HUES6 (cell line): Measurements from ENCODE around the gene EPX.

ENCODE experiments used
- H3K27ac ChIP-seq: 2 replicates; pipeline ENCODE4 v1.7.0; 2013; ENCODE audit warnings: low read depth, mild to moderate bottlenecking, low read length, inconsistent platforms
- H3K27me3 ChIP-seq: 2 replicates; pipeline ENCODE4 v1.6.1; 2013; ENCODE audit warnings: low read length; ENCODE audit not compliant: control insufficient read depth, insufficient read depth
- H3K36me3 ChIP-seq: 2 replicates; pipeline ENCODE4 v1.6.1; 2013; ENCODE audit warnings: low read length; ENCODE audit not compliant: control insufficient read depth, insufficient read depth
- H3K4me1 ChIP-seq: 2 replicates; pipeline ENCODE4 v1.6.1; 2013; ENCODE audit warnings: low read length; ENCODE audit not compliant: control insufficient read depth, insufficient read depth
- H3K4me3 ChIP-seq: 2 replicates; pipeline ENCODE4 v1.5.1; 2013; ENCODE audit warnings: low read depth, low read length
- H3K9ac ChIP-seq: one replicate; pipeline ENCODE4 v1.6.1; 2013; ENCODE audit warnings: mild to moderate bottlenecking, low read length
- H3K9me3 ChIP-seq: 2 replicates; pipeline ENCODE4 v1.6.1; 2013; ENCODE audit warnings: low read depth, low read length; ENCODE audit not compliant: control insufficient read depth, insufficient read depth

EPX gene

DNA sequence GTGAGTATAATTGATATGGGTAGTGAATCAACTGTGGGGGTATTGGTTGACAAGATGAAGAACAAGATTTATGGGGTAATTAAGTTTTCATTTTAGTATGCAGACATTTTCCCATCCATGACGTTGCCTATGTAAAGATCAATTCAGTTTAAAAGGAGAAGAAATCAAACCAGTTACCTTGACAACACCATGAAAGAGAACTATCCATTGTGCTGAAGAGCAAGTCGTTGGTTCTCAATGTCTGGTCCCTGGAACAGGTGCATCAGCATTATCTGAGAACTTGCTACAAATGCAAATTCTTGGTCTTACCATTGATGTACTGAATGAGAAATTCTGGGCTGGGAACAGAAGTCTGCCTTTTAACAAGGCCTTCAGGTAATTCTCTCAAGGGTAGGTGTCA lies 26.5 kb upstream of the EPX start:
- Histone ChIP-seq H3K36me3 (no peaks in the 10 kb centered on the region), H3K27me3 (peaks cover 78% of the 10 kb centered on the region)

DNA sequence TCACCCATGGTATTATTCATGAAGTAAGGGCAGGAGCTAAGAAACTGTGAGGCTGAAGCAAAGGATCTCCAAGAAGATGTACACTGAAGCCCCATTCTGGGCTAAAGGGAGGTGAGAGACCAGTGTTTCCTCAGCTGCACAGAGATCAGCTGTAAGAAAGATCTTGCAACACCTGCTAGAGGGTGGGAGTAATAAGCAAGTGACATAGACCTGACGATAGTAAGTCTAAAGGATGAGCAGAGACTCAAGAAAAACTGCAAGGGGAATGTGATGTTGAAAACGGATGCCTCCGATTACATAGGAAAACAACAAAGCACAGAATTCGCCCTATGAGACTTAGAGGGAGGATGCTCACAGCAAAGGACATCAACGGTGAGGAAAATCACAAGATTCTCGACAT lies 25.8 kb upstream of the EPX start, which contains the start of gene OR4D2:
Gene OR4D2 (plus strand): TSS at position 301 of the 400 bp plus-strand sequence. CDS start 2,674 bp downstream, outside the sequence.
- no peak within 1 kb of the TSS for H3K9ac ChIP-seq
- no peaks in the 10 kb centered on the region for H3K4me1 ChIP-seq
- no peak within 1 kb of the TSS for H3K4me3 ChIP-seq
- no peak within 1 kb of the TSS for H3K27ac ChIP-seq
- peaks cover 71% of the 10 kb centered on the region for H3K27me3 ChIP-seq
- H3K9me3 ChIP-seq: no peaks in the 10 kb centered on the region
- H3K36me3 ChIP-seq: no peaks in the 10 kb centered on the region

More for the DNA sequence above, 26.5 kb upstream of the EPX start:
- Histone ChIP-seq H3K4me1 (no peaks in the 10 kb centered on the region), H3K4me3 (no peak overlapping the region), H3K27ac (no peak overlapping the region), H3K9me3 (no peaks in the 10 kb centered on the region), H3K9ac (no peak overlapping the region)

DNA sequence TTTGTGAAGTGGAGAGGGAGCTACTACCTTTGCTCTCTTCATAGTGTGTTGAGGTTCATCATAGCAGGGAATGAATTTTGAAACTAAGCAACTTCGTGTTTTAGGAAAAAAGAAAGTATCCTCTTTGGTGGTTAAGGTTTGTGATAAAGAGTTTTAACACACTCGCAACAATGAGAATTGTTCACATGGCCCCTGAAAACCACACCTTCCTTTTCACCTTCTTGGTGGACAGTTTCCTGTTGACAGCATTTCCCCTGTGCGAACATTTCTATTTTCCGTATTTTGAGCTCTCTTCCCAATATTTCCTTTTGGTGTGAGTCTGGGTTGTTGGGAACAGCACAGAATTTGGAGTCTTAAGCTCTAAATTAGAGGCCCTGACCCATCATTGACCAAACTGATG lies 21.9 kb upstream of the EPX start:
- no peaks in the 10 kb centered on the region for H3K9me3 ChIP-seq
- H3K36me3 ChIP-seq: no peaks in the 10 kb centered on the region
- peaks cover 47% of the 10 kb centered on the region; the same call in 1 of the 2 replicates for H3K27me3 ChIP-seq
- H3K27ac ChIP-seq: no peak overlapping the region
- no peaks in the 10 kb centered on the region for H3K4me1 ChIP-seq
- H3K4me3 ChIP-seq: no peak overlapping the region
- no peak overlapping the region for H3K9ac ChIP-seq

DNA sequence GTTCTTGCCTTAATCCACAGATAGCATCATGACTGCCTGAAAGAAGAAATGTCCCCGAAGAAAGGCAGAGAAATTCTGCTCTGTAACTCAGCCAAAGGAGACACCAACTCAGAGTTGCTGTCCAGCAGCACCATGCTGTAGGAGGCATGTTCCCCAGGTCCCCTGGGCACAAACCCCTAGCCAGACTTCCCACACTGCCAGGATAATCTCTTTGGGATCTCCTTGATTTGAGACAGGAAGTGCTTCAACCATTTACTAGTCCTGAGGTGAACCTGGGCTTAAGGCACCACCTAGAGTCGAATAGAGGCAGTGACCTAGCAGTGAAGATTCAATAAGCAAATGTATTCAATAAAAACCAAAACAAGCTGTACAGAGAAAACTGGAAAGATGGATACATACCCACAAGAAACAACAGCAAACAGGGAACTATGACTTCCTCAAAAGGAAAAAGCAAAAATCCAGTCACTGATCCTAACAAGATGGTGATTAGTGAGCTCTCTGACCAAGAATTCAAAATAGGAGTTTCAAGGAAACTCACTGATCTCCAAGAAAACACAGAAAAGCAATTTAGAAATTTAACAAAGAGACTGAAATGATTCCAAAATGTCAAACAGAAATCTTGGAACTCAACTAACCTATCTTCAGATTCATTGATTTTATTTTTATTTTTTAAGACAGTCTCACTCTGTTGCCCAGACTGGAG lies 20.0 kb upstream of the EPX start:
- Histone ChIP-seq H3K4me1 (no peaks in the 10 kb centered on the region), H3K27me3 (peaks cover 36% of the 10 kb centered on the region; the same call in 1 of the 2 replicates), H3K36me3 (no peaks in the 10 kb centered on the region), H3K9ac (no peak overlapping the region), H3K27ac (no peak overlapping the region), H3K9me3 (no peaks in the 10 kb centered on the region), H3K4me3 (no peak overlapping the region)

DNA sequence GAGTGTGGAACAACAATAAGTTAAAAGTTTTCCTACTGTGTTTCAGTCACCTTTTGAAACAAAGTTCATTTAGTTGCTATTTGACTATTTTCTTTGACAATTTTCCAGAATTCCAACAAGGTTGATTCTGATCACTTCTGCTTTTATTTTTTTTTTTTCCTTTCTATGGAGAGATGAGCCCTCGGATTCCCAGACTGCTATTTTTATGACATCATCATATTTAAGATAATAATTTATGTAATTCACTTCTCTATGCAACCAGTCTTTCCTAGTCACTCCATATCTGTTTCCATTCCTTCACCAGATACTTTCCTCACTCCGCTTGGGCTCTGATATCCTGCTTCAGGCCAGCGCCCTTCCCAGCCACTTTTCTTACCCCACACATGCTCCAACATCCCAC lies 17.7 kb upstream of the EPX start:
- no peak overlapping the region for H3K27ac ChIP-seq
- H3K4me1 ChIP-seq: no peaks in the 10 kb centered on the region
- no peak overlapping the region for H3K4me3 ChIP-seq
- no peaks in the 10 kb centered on the region for H3K9me3 ChIP-seq
- peaks cover 20% of the 10 kb centered on the region; the same call in 1 of the 2 replicates for H3K27me3 ChIP-seq
- H3K9ac ChIP-seq: no peak overlapping the region
- H3K36me3 ChIP-seq: no peaks in the 10 kb centered on the region

DNA sequence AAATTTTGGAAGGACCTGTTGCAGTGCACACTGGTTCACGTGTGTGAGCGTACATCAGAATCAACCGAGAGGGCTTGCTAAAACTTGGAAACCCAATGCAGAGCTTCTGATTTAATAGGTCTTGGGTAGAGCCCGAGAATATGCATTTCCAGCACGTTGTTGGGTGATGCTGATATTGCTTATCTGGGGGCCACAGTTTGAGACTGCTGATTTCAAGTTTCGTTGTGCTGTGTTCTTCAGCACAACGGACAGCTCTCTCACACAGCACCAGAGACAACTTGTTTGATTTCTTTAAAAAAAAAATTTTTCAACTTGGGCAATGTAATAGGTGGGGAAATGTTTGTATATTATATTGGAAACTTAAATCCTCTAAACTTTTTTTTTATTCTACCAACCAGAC lies 16.3 kb upstream of the EPX start:
- no peak overlapping the region for H3K27ac ChIP-seq
- H3K4me3 ChIP-seq: no peak overlapping the region
- no peaks in the 10 kb centered on the region for H3K4me1 ChIP-seq
- H3K9ac ChIP-seq: no peak overlapping the region
- no peaks in the 10 kb centered on the region for H3K9me3 ChIP-seq
- peaks cover 14% of the 10 kb centered on the region; the same call in 1 of the 2 replicates for H3K27me3 ChIP-seq
- no peaks in the 10 kb centered on the region for H3K36me3 ChIP-seq

DNA sequence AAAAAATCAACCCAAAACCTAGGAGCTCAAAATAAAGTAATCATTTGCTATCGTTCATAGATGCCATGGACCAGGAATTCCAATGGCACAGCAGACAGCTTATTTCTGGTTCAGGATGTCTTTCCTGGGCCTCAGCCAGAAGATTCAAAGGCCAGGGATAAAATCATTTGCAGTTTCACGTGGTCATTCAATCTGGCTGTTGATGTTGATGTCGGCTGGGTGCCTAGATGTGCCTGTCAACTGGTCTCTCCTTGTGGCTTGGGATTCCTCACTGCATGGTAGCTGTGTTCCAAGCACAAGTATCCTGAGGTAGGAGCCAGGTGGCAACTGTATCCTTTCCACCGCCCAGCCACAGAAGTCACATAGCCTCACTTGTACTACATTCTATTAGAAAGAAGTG lies 10.7 kb upstream of the EPX start:
- Histone ChIP-seq H3K4me1 (no peaks in the 10 kb centered on the region; the same call in 1 of the 2 replicates), H3K27ac (no peak overlapping the region), H3K9me3 (no peaks in the 10 kb centered on the region), H3K36me3 (no peaks in the 10 kb centered on the region), H3K9ac (no peak overlapping the region), H3K4me3 (no peak overlapping the region), H3K27me3 (peaks cover 8% of the 10 kb centered on the region; the same call in 1 of the 2 replicates)

DNA sequence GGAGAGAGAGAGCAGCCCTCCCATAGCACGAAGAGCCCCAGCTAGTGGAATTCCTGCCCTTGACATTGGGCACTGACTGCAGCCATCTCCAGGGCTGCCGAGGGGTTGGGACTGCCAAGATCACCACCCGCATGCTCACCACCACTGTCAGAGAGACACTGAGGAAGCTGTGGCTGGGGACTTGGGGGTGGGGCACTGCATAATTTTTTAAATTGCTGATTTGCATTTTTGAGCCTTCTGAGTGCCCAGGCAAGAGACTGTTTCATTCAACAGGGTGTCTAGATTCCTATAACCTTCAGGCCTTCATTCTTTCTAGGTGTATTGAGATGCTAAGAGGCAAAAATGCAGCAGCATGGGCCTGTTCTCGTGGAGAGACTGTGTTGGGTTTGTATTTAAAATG lies 9.0 kb upstream of the EPX start:
- Histone ChIP-seq H3K27me3 (peaks cover 16% of the 10 kb centered on the region; the same call in 1 of the 2 replicates), H3K4me1 (no peaks in the 10 kb centered on the region; the same call in 1 of the 2 replicates), H3K9me3 (no peaks in the 10 kb centered on the region), H3K9ac (no peak overlapping the region), H3K4me3 (no peak overlapping the region), H3K36me3 (no peaks in the 10 kb centered on the region), H3K27ac (no peak overlapping the region)

DNA sequence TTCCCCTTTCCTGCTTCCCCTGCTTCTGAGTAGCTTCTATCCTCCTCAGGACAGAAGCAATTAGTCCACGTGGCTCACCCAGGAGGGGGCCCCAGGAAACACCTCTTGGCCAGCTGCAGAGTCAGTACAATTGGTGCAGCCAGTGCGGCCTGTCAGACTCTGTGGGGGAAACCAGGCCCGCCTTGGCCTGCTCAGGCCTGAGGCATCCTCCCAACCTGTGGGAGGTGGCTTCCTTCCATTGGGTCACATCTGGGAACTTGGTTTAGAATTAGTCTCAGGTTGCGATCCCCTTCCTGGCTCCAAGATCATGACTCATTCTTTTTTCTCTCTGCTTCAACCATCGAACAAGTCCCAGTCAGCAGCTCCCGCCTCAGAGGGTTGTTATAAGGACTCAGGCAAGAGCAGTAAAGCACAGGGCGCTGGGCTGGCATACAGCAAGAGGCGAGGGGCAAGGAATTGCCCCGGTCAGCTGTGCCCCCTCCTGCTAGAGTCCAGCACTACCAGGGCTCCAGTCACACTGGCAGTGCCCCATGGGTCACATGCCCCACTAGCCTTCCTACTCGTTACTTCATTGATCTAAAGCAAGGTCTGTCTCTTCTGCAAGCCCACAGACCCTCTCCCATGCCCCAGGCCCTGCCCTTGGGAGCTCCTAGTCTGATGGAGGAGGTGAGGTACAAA lies 8.1 kb upstream of the EPX start:
- Histone ChIP-seq H3K4me3 (no peak overlapping the region), H3K4me1 (no peaks in the 10 kb centered on the region; the same call in 1 of the 2 replicates), H3K9ac (no peak overlapping the region), H3K27me3 (peaks cover 14% of the 10 kb centered on the region; the same call in 1 of the 2 replicates), H3K36me3 (no peaks in the 10 kb centered on the region), H3K9me3 (no peaks in the 10 kb centered on the region), H3K27ac (no peak overlapping the region)

DNA sequence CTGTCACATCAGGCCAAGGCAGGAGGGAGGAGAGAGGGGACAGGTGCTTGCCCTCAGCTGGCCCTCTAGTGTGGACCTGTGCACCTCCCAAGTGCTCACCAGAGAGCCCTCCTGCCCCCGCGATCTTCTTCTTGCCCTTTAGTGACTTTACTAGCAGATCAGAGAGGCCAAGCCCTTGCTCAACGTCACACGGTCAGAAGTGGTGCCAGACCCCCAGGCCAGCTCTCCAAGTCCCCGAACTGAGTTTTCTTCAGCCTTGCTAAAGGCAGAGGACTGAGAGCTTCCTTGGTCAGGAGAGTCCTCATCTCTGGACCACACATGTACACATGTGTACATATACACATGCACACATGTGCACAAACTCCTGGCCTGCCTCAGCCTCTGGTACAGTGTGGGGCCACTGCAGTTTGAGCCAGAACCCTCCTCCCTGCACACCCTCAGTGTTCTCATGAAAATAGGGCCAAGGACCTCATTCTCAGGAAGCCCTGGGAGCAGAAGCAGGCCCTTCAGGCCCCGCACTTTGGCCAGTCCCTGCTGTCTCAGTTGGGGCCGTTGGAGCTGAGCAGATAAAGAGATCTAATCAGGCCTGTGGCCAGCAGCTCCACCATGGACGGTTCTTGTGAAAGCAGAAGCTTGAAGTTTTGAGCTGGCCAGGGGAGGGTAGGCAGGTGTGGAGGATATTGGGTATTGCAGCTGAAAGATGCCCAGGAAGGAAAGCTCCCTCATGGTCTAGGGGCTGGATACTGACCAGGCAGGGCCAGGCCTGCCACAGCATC lies 7.4 kb upstream of the EPX start:
- Histone ChIP-seq H3K27me3 (peaks cover 19% of the 10 kb centered on the region; the same call in 1 of the 2 replicates), H3K9ac (no peak overlapping the region), H3K27ac (no peak overlapping the region)

More for the DNA sequence above, 7.4 kb upstream of the EPX start:
- no peaks in the 10 kb centered on the region; the same call in 1 of the 2 replicates for H3K4me1 ChIP-seq
- H3K36me3 ChIP-seq: no peaks in the 10 kb centered on the region
- no peaks in the 10 kb centered on the region for H3K9me3 ChIP-seq
- H3K4me3 ChIP-seq: no peak overlapping the region
